ENCODE results near the gene RPS24. TPM values are rescaled to one million over a fixed set of nuclear protein-coding genes. Genes with fewer than 3 reads are reported as not detected.
"Not testable (repeated sequence)": the region's sequence is repeated elsewhere in the genome, so short reads cannot be mapped to it uniquely, and the experiment has no call there.

RPS24 gene
- total RNA-seq, 1 experiment from 2014 or later = 2,900 TPM

DNA sequence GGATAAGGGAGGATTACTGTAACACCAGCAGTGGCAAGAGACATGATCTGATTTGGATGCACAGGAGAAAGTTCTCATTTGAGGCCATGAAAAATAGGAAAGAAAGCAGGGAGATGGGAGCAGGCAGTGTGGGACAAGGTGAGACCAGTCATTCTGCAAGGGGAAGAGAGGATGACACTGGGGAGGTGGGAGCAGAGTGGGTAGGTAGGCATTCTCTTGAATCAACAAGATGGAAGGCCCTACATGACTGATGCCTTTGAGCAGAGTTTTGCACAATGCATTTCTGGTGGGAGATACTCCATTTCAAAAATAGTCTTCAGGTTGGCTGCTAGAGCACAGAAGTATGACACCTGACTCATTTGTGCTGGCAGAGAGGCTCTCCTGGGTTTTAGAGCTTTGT, 10.5 kb downstream of the RPS24 start:
- no peak for DNase-seq (ENCODE audit: low read depth, low spot score)
- in situ Hi-C loops (cut with HindIII; ENCODE audit: low pct_unique_long_range_greater_than_20kb, low sequenced_read_pairs) = no loop called here

GRCh38 chr10:78044699-78045098, 11.0 kb downstream of the RPS24 start:
- in situ Hi-C loops (cut with HindIII; ENCODE audit: low pct_unique_long_range_greater_than_20kb, low sequenced_read_pairs) = no loop called here
- no peak for DNase-seq (ENCODE audit: low read depth, low spot score)

DNA sequence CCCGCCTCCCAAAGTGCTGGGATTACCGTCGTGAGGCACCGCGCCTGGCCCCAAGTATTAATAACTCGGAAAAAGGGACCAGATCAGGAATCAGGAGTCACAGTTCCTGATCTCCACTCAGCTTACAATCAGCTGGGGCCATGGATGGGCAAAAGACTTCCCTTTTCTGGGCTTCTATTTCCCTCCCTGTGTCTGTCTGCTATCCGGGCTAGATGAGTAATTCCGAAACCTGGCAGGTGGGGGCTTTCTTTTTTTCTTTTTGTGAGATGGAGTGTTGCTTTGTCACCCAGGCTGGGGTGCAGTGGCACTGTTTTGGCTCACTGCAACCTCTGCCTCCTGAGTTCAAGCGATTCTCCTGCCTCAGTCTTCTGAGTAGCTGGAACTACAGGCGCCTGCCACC, 11.6 kb downstream of the RPS24 start:
- in situ Hi-C loops (cut with HindIII; ENCODE audit: low pct_unique_long_range_greater_than_20kb, low sequenced_read_pairs) = no loop called here
- no peak for DNase-seq (ENCODE audit: low read depth, low spot score)

GRCh38 chr10:78045856-78046255, 12.2 kb downstream of the RPS24 start:
- in situ Hi-C loops (cut with HindIII; ENCODE audit: low pct_unique_long_range_greater_than_20kb, low sequenced_read_pairs) = no loop called here
- no peak for DNase-seq (ENCODE audit: low read depth, low spot score)

GRCh38 chr10:78046711-78047269, 13.1 kb downstream of the RPS24 start:
- in situ Hi-C loops (cut with HindIII; ENCODE audit: low pct_unique_long_range_greater_than_20kb, low sequenced_read_pairs) = no loop called here
- DNase-seq (ENCODE audit: low read depth, low spot score) = no peak

DNA sequence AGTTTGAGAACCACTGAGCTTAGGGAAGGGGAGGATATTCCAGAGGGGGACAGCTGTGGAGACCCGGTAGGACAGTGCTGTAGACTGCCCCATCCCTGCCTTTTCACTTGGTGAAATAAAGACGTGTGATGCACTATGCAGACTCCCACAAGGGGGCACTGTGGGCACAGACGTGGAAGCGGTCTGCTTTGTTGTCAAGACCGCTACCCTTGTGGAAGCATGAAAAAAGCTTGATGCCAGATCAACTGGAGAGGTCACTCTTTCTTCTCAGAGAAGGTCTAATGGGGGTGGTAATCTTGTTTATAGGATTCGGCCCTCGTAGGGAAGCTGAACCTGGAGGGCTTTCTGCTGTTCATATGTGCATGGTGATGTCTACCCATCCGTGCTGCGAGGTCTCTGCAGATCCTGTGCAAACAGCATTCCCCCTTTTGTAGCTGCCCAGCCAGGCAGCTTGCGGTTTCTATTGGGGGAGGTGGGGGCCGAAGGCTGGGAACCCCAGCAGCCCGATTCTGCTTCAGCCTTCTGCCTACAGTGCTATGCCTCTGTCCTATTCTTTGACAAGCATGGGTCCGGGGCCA, 13.7 kb downstream of the RPS24 start:
- peak; percentile 81 for DNase-seq (ENCODE audit: low read depth, low spot score)
- in situ Hi-C loops (cut with HindIII; ENCODE audit: low pct_unique_long_range_greater_than_20kb, low sequenced_read_pairs) = no loop called here

- DNase-seq (ENCODE audit: low read depth, low spot score) = no peak
- in situ Hi-C loops (cut with HindIII; ENCODE audit: low pct_unique_long_range_greater_than_20kb, low sequenced_read_pairs) = no loop called here
Measured at GRCh38 chr10:78049851-78050250, 16.2 kb downstream of the RPS24 start.

GRCh38 chr10:78053211-78053868, 19.7 kb downstream of the RPS24 start:
- in situ Hi-C loops (cut with HindIII; ENCODE audit: low pct_unique_long_range_greater_than_20kb, low sequenced_read_pairs) = no loop called here

DNA sequence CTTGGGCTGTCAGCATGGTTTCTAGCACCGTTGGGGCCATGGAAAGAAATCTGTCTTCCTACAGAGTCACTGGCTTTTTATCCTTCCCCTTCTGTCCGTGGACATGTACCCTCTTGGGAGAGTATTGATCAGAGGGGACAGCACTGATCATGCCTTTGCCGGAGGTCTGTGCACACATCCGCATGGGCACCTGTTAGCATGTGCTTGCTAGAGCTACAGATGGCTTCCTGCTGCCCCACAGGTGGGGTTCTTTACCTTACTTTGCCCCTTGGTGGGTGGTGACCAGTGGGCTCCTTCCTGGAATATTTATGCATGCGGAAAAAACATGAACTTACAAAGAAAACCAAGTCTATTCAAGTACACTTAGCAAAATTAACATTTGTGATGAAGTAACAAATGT, 24.9 kb downstream of the RPS24 start:
- in situ Hi-C loops (cut with HindIII; ENCODE audit: low pct_unique_long_range_greater_than_20kb, low sequenced_read_pairs) = no loop called here
- no peak for DNase-seq (ENCODE audit: low read depth, low spot score)

More at GRCh38 chr10:78053211-78053868, 19.7 kb downstream of the RPS24 start:
- DNase-seq (ENCODE audit: low read depth, low spot score) = no peak

DNA sequence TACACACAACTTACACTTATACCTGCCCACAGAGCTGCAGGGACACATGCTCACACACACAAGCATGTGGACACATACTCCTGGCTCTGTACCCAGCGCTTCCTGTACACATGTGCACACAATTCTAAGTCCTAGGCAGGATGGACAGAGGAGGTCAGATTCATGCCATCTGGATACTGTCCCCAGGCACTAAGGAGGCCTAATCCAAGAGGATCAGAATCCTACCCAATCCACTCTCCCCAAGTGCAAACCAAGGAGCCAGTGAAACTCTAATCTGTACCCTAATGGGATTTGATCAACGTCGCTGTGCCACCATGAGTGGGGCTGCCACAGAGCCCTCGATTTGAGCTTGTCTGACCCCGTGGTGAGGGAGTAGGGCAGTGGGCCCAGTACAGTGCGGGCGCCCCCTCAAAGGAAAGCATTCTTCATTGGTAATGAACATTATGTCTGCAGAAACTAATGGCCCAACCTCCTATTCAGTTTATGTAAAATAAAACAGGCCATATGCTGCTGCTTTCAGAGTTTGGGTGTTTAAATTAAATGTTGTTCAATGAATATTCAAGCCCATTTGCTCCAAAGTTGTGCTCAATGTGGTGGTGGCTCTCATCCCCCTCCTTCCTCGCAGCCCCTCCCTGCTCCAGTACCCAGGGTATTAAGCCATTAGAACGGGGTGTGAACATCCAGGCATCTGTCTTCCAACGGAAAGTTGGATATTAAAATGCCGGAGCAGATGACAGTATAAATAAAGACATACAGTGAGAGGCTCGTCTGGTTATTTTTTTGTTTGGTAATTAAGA, 26.4 kb downstream of the RPS24 start:
- no peak for DNase-seq (ENCODE audit: low read depth, low spot score)

DNA sequence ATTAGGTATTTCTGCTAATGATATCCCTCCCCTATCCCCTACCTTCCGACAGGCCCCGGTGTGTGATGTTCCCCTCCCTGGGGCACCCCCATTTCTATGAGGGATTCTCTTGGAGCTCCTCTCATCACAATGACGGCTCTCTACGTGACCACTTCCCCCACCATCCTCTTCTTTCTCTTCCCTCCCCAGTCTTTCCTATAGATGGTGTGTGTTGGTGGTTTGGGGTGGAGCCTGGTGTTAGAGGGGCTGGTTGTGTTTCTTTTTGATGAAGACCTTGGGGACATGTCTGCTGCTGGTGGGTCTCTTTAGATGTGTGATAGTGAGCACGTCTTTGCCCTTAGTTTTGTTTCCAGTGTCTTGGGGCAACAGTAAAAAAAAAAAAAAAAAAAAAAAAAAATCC, 28.6 kb downstream of the RPS24 start:
- no peak for DNase-seq (ENCODE audit: low read depth, low spot score)
- in situ Hi-C loops (cut with HindIII; ENCODE audit: low pct_unique_long_range_greater_than_20kb, low sequenced_read_pairs) = no loop called here

More for the DNA sequence above, 26.4 kb downstream of the RPS24 start:
- in situ Hi-C loops (cut with HindIII; ENCODE audit: low pct_unique_long_range_greater_than_20kb, low sequenced_read_pairs) = no loop called here

GRCh38 chr10:78063236-78063635, 29.6 kb downstream of the RPS24 start:
- in situ Hi-C loops (cut with HindIII; ENCODE audit: low pct_unique_long_range_greater_than_20kb, low sequenced_read_pairs) = no loop called here
- no peak for DNase-seq (ENCODE audit: low read depth, low spot score)

GRCh38 chr10:78064919-78065318, 31.3 kb downstream of the RPS24 start:
- DNase-seq (ENCODE audit: low read depth, low spot score); in situ Hi-C loops (cut with HindIII; ENCODE audit: low pct_unique_long_range_greater_than_20kb, low sequenced_read_pairs): not testable (repeated sequence)

- no peak for DNase-seq (ENCODE audit: low read depth, low spot score)
- in situ Hi-C loops (cut with HindIII; ENCODE audit: low pct_unique_long_range_greater_than_20kb, low sequenced_read_pairs) = no loop called here
Measured at GRCh38 chr10:78065611-78066010, 31.9 kb downstream of the RPS24 start.

DNA sequence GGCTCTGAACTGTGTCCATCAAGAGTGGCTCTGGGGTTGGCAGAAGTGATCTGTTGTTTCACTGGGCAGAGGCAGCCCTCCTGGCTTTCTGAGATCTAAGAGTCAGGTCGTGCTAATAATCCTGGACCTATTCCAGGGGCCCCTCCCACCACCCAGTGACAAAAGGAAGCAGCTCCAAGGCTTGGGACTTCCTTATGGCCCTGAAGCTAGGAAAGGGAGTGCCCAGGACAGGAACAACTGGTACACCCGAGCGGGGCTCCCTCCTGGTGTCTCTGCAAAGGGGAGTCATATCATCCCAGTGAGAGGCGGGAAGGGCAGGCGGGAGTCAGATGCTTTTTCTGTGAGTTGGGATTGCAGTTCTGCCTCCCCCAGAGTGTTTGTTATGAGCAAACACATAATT, 32.3 kb downstream of the RPS24 start:
- no peak for DNase-seq (ENCODE audit: low read depth, low spot score)
- in situ Hi-C loops (cut with HindIII; ENCODE audit: low pct_unique_long_range_greater_than_20kb, low sequenced_read_pairs) = no loop called here

GRCh38 chr10:78066728-78067430, 33.2 kb downstream of the RPS24 start:
- in situ Hi-C loops (cut with HindIII; ENCODE audit: low pct_unique_long_range_greater_than_20kb, low sequenced_read_pairs) = no loop called here
- DNase-seq (ENCODE audit: low read depth, low spot score) = no peak

DNA sequence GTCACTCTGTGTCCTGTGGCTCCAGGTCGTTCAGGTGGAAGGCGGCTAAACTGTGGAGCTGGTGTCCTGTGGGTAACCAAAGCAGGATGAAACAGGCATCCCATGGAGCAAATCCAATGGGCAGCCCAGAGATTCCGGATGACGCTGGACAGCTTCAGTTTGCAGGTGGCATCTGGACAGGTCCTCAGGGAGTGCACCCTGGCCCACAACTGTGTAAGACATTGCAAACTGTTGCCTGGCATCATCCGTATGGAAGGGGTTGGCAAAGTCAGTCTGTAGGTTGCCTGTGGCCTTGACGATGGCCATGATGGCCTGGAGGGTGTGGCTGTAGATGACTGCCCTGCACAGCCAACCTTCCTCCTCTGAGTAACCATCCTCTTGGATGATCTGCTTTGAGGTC, 35.5 kb downstream of the RPS24 start:
- in situ Hi-C loops (cut with HindIII; ENCODE audit: low pct_unique_long_range_greater_than_20kb, low sequenced_read_pairs) = no loop called here
- DNase-seq (ENCODE audit: low read depth, low spot score) = no peak

DNA sequence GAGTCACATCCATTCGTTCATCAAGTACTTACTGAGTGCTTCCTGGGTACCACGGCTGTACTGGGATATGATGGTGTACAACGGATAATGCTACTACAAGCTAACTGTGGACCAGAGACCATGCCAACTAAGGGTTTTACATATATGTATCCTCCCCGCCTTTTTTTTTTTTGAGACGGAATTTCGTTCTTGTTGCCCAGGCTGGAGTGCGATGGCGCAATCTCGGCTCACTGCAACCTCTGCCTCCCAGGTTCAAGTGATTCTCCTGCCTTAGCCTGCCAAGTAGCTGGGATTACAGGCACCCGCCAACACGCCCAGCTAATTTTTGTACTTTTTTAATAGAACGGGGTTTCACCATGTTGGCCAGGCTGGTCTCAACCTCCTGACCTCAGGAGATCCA, 36.4 kb downstream of the RPS24 start:
- in situ Hi-C loops (cut with HindIII; ENCODE audit: low pct_unique_long_range_greater_than_20kb, low sequenced_read_pairs); DNase-seq (ENCODE audit: low read depth, low spot score): not testable (repeated sequence)

All from SK-MEL-5 (cell line).